HL-60/S4 treated with phorbol 12-myristate 13-acetate at 8.2 ng/mL for 4 days and 3 days (cell line): ENCODE data around the gene AKR1C2.
"Not testable (repeated sequence)": the region's sequence is repeated elsewhere in the genome, so short reads cannot be mapped to it uniquely, and the experiment has no call there.

Experiments used
- in situ Hi-C: fragments of 300-500 bp; cut with MboI; formaldehyde crosslinking; loops from 2 replicates; pipeline ENCODE4 v1.15.0; 2022; ENCODE audit warnings: low sequenced_read_pairs

Gene AKR1C2

GRCh38 chr10:5025461-5025881, 21.8 kb upstream of the AKR1C2 start:
- in situ Hi-C loops: not testable (repeated sequence)

DNA sequence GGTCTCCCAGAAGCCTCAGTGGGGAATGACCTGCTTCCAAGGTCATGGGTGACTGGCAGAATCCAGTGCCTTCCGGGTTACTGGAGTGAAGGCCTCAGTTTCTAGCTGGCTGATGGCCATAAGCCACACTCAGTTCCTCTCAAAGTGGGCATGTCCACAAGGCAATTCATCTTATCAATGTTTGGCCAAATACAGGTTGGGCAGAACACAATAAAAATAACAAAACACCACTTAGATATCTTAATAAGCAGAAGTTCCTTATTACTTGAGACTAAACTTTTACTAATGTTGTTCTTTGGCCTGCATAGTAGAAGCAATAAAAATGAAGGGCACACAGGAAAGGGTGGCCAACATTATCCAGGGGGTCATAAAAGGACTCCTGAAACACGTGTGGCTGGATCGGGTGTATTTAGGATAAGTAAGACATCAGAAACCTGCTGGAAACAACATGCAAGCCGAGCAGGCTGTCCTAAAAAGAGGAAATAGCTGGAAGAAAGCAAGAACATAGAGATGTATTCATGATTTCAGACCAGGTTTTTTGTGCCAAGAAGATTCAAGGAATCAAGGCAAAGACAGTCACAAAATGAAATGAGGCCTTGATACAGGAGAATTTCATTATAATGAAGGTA, 19.6 kb upstream of the AKR1C2 start:
- in situ Hi-C loops: no loop called here

DNA sequence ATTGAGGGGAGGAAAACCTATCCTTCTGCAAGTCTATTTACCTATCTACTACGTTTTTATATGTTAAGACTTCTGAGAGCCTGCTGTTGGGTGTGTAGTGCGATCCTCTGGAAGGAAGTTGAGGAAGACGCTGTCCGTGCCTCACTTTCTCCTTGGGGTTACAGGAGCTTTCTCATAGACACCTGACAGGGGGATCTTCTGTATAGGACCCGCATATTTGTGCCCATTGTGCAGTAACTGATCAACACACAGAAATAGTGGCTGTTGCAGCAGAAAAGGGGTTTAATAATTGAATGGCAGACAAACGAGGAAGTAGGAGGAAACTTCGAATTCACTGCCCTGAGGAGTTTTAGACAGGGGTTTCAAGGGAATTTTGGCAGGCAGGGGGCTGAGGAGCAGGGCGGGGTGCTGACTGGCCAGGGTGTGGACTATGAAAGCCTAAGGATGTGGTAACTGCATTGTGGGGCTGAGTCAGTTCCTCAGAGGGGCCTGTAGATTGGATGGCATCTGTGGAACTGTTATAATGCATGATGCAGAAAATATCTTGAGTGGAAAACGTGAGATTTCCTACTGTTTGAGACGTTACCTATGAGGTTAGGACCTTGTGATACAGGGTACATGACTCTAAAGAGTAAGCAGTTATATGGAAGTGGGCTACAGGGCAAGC, 18.1 kb upstream of the AKR1C2 start:
- in situ Hi-C loops: not testable (repeated sequence)

DNA sequence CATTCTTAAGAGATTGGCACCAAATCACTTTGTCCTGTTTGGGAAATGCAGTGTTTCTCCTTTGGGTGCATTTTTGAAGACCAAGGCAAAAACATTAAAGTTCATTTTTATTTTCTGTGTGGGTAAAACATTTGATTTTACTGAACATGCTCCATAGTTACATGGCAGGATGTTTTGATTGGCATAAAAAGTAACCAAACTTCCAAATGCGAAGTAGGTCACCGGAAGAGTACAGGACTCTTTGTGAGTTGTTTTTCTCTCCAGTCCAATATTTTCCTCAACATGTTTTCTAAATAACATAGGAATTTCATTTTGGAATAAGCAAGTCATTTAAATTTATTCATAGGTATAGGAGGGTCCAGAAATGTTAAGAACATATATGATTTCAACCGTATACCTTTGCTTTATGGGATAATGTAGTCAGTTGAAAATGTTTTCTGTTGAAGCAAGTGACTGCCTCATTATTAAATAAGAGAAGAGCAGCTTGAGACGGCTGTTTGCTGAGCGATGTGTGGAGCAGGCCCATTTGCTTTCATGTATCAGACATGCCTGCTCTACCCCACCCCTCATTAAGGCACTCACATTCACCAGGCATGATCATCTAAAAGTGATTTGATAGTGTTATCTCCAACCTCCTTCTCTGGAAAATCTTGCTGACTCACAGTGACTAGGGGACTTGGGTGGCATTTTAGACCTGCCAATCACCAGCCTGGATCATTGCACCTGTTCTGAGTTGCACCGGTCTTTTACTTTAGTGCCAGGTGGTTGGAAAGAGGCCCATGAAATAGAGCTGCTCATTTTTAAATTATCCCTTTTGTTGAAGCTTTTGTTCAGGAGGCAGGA, 16.3 kb upstream of the AKR1C2 start:
- in situ Hi-C loops: not testable (repeated sequence)

DNA sequence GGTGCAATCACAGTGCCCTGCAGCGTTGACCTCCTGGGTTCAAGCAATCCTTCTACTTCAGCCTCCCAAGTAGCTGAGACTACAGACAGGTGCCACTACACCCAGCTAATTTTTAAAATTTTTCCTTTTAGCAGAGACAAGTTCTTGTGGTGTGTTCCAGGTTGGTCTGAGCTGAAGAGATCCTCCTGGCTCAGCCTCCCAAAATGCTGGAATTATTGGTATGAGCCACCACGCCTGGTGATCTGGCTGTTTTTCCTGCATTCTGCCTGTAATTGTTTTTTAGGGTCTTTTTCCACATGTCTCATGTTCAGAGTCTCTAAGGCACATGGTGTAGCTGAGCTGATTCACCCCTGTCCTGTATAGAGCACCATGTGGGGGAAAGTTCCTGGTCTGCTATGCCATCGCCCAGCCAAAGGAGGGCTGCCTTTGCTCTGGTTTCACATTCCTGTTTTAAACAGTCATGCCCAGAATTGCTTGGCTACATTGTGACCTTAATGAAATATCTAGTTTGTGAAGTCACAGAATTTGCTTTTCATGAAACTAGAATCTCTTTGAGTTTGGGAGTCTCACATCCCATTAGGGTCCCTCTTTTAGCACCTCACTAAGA, 15.1 kb upstream of the AKR1C2 start:
- in situ Hi-C loops: not testable (repeated sequence)

GRCh38 chr10:5018134-5018533, 14.5 kb upstream of the AKR1C2 start:
- in situ Hi-C loops: no loop called here

GRCh38 chr10:5014936-5015335, 11.3 kb upstream of the AKR1C2 start:
- in situ Hi-C loops: no loop called here

DNA sequence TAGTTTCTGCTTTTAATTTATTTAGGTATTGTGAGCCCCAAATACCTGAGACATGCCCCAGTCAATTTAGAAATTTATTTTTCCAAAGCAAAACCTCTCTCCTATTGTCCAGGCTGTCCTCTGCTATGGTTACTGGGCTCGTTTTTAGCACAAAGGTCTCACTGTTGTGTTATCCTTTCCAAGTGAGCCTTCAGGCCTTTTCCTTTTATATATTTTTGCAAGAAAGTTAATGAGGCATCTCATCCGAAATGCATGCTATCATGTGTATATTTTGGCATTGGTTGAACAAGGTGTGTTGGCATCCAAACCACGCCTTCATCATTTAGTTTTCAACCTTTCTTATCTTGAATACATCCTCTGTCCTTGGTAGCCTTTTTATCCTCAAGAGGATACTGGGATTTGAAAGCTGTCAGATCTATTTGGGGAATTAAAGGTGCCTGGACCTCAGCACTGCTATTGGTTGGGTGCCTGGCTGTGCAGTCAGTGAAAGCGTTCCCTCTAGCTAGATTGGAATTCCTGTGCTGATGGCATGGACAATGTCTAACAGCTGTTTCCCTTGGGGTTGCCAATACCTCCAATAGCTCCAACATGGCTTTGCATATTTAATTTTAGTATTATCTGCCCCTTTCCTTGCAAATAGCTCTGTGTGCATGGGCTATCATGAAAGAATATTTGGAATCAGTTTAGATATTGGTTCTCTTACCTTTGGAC, 10.7 kb upstream of the AKR1C2 start:
- in situ Hi-C loops: not testable (repeated sequence)

- in situ Hi-C loops: no loop called here
Observed at GRCh38 chr10:5013385-5013784, 9.7 kb upstream of the AKR1C2 start.

DNA sequence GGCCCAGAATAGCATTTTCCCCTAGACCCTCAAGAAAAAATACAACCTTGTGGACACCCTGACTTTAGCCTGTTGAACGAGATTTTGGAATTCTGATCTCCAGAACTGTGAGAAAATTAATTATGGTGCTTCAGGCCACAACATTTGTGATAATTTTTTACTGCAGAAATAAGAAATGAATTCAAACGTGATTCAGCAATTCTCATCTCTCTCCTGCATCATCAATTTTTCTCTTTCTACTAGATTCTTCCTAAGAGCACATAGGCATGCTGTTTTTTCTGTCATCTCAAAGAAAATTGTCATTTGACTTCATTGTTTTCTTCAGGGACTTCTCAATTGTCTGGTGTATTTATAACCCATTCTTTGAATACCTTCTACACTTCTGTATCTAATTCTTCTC, 8.9 kb upstream of the AKR1C2 start:
- in situ Hi-C loops: no loop called here

DNA sequence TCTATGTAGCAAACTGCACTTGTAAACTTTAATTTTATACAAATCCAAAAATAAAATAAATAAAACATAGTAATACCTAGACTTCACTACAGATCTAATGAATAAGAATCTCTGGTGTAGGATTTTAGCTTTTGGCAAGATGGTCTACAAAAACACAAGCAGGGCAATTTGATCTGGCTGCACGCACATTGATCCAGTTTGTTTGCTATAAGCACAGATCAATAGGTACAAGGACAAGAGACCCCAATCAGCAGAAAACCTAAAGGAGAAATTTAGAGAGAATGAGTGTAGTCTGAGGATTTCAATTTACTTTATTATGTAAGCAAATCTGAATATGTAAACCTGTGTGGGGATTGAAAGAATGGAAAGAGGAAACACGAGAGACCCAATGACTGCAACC, 7.7 kb upstream of the AKR1C2 start:
- in situ Hi-C loops: not testable (repeated sequence)

DNA sequence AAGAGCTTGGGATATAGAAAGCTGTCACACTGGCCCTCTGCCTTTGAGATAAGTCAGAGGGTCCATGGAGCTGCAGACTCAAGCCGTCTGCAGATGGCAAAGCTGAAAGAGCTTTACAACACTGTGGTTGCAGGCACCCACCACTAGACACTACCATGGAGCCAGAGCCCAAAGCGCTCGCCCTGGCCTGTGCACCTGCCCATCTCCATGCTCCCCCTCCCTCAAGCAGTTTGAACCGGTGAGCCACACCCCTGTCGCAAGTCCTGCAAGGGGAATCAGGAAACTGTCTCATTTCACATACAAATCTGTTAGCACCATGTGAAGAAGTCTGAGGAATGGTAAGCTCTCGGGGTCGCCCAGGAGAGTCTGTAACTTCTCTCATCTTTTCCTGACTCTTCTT, 6.4 kb upstream of the AKR1C2 start:
- in situ Hi-C loops: not testable (repeated sequence)

- in situ Hi-C loops: not testable (repeated sequence)
Observed at GRCh38 chr10:5008857-5009548, 5.3 kb upstream of the AKR1C2 start.

DNA sequence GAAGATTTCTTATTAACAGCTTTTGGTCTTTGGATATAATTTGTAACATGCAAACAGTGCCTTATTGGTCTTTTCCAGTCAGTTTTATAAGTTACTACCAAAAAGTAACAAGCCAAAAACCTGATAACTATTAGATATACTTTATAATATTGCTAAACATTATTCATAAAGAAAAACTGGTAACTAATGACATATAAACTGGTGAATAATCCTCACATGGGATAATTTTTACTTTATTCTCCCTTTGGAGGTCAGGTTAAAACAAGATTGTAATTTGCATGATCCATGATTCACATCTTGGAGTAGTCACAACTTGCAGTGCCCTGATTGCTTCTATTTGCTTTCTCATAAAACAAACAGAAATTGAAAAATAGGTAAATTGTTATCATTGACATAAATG, 844 bp upstream of the AKR1C2 start:
- in situ Hi-C loops: not testable (repeated sequence)

DNA sequence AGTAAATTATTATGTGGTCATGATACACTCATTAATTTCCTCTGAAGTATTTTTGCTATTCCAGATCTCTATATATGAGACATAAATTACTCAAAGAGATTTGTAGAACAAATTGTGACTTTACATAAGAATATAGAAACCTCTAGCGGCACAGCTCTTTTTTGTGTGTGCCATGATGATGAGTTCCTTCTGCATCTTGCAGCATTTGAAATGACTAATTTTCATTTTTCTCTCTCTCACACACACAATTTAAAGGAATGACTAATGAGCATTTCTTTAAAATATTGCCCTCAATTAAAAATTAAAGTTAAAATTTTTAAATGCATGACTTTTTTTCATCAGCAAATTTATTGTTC, 351 bp upstream of the AKR1C2 start:
- in situ Hi-C loops: not testable (repeated sequence)

- in situ Hi-C loops: no loop called here
Observed at GRCh38 chr10:5002013-5002727, 1.5 kb downstream of the AKR1C2 start.

DNA sequence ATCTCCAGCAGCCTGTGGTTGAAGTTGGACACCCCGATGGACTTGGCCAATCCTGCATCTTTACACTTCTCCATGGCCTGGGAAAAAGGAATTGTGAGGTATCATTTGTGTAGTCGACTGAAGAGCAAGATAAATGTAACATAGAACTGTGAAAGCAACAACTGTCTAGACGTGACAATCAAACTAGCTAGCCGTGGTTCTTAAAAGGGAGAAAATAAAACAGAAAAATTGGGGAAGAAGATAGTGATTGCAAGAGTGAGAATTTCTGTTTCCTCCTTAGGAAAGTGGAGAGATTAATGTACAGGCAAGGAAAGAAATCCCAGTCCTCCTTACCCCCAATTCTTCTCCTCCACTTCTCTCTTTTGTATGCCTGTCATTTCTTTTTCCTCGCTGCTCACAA, 5.0 kb downstream of the AKR1C2 start:
- in situ Hi-C loops: no loop called here

- in situ Hi-C loops: not testable (repeated sequence)
Observed at GRCh38 chr10:4994260-4994659, 9.4 kb downstream of the AKR1C2 start.

DNA sequence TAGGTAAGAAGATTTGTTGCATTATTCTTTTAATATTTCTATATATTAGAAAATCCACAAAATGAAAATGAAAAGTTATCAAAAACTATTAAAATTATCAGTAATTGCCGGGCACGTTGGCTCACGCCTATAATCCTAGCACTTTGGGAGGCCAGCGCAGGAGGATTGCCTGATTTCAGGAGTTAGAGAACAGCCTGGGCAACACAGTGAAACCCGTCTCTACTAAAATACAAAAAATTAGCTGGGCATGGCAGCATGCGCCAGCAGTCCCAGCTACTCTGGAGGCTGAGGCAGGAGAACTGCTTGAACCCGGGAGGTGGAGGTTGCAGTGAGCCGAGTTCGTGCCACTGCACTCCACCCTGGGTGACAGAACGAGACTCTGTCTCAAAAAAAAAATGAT, 11.1 kb downstream of the AKR1C2 start:
- in situ Hi-C loops: not testable (repeated sequence)

DNA sequence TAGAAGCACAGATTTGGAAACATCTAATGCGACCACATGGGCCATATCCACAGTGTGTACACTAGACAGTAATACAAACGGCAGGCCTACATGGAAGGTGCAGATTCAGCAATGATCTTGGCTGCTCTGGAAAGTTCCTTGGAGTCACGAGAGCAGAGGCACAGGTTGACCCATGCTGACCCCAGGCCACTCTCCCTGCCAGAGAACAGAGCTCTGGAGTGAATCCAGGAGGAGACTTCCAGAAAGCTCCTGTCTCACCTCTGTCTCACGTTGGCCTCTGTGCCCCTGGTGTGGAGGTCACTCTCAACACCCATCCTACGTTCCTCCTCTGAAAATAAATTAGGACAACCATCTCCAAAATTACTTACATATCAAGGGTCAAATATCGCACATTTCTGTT, 12.2 kb downstream of the AKR1C2 start:
- in situ Hi-C loops: not testable (repeated sequence)
